DND-41 (cell line): ENCODE data around the gene RASGEF1C.

Experiments used
- EZH2 ChIP-seq: IDR thresholded peaks from 3 replicates; pipeline ENCODE4 v1.6.1; 2012; ENCODE audit warnings: borderline replicate concordance, low read depth, mild to moderate bottlenecking, moderate library complexity, low read length, inconsistent platforms; ENCODE audit not compliant: severe bottlenecking
- TF ChIP-seq, protein P1 (sequence below): IDR thresholded peaks from 2 replicates; pipeline ENCODE4 v1.5.1; 2012; ENCODE audit warnings: borderline replicate concordance, low read length, moderate library complexity, mild to moderate bottlenecking; ENCODE audit not compliant: poor library complexity, severe bottlenecking; ENCODE audit errors: extremely low read depth

DNA sequence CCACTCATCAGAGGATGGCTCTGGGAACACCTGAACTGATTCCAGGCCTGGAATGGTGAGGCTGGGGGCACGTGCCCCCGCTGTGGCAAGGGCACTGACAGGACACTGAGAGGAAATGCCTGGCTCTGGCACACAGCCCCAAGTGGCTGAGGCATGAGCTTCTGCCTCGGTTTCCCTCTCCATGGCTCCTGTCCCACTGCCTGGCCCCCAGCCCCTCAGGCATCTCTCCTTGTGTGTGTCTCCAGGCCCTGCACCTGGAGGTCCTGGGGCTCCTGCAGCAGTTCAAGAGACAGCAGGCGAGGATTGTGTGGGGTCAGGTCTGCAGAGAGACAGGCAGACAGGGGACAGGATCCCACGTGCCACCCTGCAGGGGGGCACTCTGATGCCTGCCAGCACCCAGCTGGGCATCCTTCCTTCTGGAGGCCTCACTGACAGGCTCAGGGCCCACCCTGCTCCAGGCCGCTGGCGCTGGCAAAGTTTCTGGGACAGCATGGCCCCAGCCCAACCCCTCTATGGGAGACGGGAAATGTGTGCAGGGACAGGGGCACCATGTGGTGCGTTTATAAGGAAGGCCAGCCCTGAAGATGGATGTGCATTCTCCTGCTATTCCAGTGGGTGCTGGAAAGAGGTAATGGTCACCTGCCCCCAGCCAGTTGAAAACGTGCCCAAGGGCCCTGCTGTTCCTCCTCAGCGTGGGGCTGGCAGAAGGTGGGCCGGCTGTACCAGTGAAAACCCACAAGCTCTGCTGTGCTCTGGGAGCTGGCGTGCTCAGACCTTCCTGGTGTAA is 66.0 kb downstream of the RASGEF1C start:
- TF ChIP-seq, protein P1, sequence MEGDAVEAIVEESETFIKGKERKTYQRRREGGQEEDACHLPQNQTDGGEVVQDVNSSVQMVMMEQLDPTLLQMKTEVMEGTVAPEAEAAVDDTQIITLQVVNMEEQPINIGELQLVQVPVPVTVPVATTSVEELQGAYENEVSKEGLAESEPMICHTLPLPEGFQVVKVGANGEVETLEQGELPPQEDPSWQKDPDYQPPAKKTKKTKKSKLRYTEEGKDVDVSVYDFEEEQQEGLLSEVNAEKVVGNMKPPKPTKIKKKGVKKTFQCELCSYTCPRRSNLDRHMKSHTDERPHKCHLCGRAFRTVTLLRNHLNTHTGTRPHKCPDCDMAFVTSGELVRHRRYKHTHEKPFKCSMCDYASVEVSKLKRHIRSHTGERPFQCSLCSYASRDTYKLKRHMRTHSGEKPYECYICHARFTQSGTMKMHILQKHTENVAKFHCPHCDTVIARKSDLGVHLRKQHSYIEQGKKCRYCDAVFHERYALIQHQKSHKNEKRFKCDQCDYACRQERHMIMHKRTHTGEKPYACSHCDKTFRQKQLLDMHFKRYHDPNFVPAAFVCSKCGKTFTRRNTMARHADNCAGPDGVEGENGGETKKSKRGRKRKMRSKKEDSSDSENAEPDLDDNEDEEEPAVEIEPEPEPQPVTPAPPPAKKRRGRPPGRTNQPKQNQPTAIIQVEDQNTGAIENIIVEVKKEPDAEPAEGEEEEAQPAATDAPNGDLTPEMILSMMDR: no peak
- TF ChIP-seq EZH2: no peak
